Thoracic aorta (tissue), 2 donors: Measurements from ENCODE around the gene IDE. TPM values are rescaled to one million over a fixed set of nuclear protein-coding genes. Genes with fewer than 3 reads are reported as not detected.

Source experiments
- ATAC-seq: fragments of 150-250 bp; one replicate; pipeline ENCODE4 v1.8.0; 2017; ENCODE audit warnings: low read depth; ENCODE audit not compliant: insufficient number of reproducible peaks, low FRiP score
- DNase-seq: peaks from one replicate; pipeline ENCODE4 v3.0.0-alpha.2; 2020; ENCODE audit warnings: low spot score
- H3K27ac ChIP-seq, 2 donors: fragments of 200-600 bp; sonication (generic); 1 replicate in 1 of 2; 2 replicates in 1 of 2; pipeline ENCODE4 v1.5.1; 2016; ENCODE audit warnings: mild to moderate bottlenecking in 2 of 2, moderate library complexity in 2 of 2
- H3K27me3 ChIP-seq: fragments of 200-600 bp; sonication (generic); replicated peaks from 2 replicates; pipeline ENCODE4 v1.6.0; 2016; ENCODE audit warnings: mild to moderate bottlenecking; ENCODE audit not compliant: insufficient read depth
- H3K36me3 ChIP-seq: fragments of 200-600 bp; sonication (generic); one replicate; pipeline ENCODE4 v1.5.1; 2016
- H3K4me1 ChIP-seq, 2 donors: fragments of 200-600 bp; sonication (generic); 1 replicate in 1 of 2; 2 replicates in 1 of 2; pipeline versions ENCODE4 v1.5.1 to v1.6.0; 2016; ENCODE audit warnings: low read depth in 2 of 2, mild to moderate bottlenecking in 1 of 2; ENCODE audit not compliant: control insufficient read depth in 1 of 2
- H3K4me3 ChIP-seq: fragments of 200-600 bp; sonication (generic); 2 replicates; pipeline ENCODE4 v1.5.1; 2016; ENCODE audit warnings: mild to moderate bottlenecking
- H3K9me3 ChIP-seq: fragments of 200-600 bp; sonication (generic); 2 replicates; pipeline ENCODE4 v1.5.1; 2016
- total RNA-seq, 2 donors: library from RNA; depleted of rRNA; stranded (reverse); fragments of >200 nt; gene quantifications; one replicate each; pipeline versions ENCODE4 v1.1.0 to v1.2.3, GENCODE V29; 2016
- TF ChIP-seq, protein P1 (sequence below): fragments of 200-600 bp; sonication (generic); IDR thresholded peaks from one replicate; pipeline ENCODE4 v1.5.1; 2019; ENCODE audit warnings: antibody characterized with exemption

The IDE gene
- total RNA-seq, 2 donors from 2014 or later = 26.0 to 39.1 TPM

DNA sequence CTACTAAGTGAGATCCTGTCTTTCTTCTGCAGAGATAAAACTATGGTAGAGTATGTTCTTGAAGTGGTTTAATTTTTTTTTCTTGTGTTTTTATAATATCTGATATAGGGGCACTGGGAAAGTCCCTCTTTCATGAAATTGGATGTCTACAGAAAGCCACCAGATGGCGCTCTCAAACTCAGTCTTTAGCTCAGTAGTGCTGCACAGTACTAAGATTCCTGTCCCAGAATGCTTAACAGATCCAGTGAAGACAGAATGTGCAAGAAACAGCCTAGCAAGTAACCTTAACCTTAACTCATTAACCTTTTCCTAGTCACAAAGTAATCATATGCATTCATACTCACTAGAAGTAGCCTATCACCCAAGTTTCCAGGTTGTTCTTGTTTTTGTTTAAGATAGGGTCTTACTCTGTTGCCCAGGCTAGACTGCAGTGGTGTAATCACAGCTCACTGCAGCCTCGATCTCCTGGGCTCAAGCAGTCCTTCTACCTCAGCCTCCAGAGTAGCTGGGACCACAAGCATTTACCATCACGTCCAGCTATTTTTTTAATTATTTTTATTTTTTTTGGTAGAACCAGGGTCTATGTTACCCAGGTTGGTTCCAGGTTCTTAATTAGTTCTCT lies 56.7 kb downstream of the IDE start:
- Histone ChIP-seq H3K9me3 (no peaks in the 10 kb centered on the region), H3K36me3 (peaks cover 9% of the 10 kb centered on the region), H3K27me3 (no peaks in the 10 kb centered on the region), H3K4me1 (no peaks in the 10 kb centered on the region), H3K27ac (no peak overlapping the region), H3K4me3 (no peak overlapping the region)
- TF ChIP-seq, protein P1, sequence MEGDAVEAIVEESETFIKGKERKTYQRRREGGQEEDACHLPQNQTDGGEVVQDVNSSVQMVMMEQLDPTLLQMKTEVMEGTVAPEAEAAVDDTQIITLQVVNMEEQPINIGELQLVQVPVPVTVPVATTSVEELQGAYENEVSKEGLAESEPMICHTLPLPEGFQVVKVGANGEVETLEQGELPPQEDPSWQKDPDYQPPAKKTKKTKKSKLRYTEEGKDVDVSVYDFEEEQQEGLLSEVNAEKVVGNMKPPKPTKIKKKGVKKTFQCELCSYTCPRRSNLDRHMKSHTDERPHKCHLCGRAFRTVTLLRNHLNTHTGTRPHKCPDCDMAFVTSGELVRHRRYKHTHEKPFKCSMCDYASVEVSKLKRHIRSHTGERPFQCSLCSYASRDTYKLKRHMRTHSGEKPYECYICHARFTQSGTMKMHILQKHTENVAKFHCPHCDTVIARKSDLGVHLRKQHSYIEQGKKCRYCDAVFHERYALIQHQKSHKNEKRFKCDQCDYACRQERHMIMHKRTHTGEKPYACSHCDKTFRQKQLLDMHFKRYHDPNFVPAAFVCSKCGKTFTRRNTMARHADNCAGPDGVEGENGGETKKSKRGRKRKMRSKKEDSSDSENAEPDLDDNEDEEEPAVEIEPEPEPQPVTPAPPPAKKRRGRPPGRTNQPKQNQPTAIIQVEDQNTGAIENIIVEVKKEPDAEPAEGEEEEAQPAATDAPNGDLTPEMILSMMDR = peak; percentile 64
- no peak for ATAC-seq
- peak; percentile 18 for DNase-seq

DNA sequence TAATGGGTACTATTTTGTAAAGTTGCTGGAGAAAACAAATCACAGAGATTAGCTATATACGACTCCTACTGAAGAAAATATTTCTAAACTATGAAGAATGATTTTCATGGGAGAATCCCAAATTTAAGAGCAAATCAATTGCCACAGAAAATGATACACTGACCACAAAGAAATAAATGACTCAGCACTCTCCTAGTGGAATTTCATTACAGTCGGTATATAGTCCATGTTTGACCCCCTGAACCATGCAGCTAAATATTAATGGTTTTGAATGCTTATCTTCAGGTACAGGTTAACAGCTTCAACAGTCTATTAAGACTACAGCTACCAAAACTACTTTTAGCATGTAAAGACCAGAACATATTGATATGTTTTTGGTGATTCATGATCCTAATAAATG lies 65.0 kb downstream of the IDE start:
- Histone ChIP-seq H3K36me3 (peaks cover 17% of the 10 kb centered on the region), H3K4me3 (no peak overlapping the region), H3K9me3 (no peaks in the 10 kb centered on the region), H3K4me1 (no peaks in the 10 kb centered on the region), H3K27ac (no peak overlapping the region), H3K27me3 (no peaks in the 10 kb centered on the region)
- TF ChIP-seq, protein P1 = no peak
- ATAC-seq = no peak
- DNase-seq = no peak

DNA sequence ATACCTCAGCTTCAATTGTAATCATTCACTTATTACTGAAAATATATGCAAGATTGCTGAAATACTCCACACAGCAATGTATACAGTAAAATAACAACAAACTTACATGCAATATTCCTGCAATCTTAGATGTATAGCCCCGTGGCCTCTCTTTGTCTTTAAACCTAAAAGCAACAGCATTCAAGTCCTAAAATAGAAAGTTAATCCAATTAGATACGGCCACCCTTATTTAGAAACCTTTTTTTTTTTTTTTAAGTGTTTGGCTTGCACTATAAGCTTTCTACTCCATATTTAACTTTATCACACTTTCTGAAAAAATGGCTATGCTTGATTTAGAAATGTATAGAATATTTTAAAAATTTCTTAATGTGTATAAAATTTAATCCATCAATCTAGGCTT lies 67.6 kb downstream of the IDE start:
- Histone ChIP-seq H3K27me3 (no peaks in the 10 kb centered on the region), H3K9me3 (no peaks in the 10 kb centered on the region), H3K4me1 (no peaks in the 10 kb centered on the region), H3K4me3 (no peak overlapping the region), H3K36me3 (peaks cover 13% of the 10 kb centered on the region), H3K27ac (no peak overlapping the region)
- no peak for DNase-seq
- no peak for ATAC-seq
- TF ChIP-seq, protein P1 = no peak

DNA sequence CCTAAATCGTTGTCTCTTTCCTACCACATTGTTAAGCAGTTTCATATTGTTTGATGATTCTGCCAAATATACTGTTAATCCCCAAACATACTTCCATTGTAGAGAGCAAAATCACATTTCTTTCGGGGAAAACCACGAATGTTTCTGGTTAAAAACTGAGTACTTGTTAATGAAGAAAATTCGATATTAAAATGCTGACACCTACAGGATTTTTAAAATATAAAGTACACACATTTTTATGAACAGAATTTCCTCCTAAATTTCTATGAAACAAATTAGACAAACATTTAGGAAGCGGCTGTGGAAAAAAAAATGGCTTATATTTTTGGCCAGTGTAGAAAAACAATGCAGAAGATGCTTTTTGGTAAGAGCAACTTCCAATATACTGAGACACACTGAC lies 68.8 kb downstream of the IDE start:
- no peaks in the 10 kb centered on the region for H3K9me3 ChIP-seq
- no peaks in the 10 kb centered on the region for H3K4me1 ChIP-seq
- no peak overlapping the region for H3K27ac ChIP-seq
- H3K4me3 ChIP-seq = no peak overlapping the region
- no peaks in the 10 kb centered on the region for H3K27me3 ChIP-seq
- H3K36me3 ChIP-seq = peaks cover 16% of the 10 kb centered on the region
- ATAC-seq = no peak
- no peak for DNase-seq
- TF ChIP-seq, protein P1 = no peak

DNA sequence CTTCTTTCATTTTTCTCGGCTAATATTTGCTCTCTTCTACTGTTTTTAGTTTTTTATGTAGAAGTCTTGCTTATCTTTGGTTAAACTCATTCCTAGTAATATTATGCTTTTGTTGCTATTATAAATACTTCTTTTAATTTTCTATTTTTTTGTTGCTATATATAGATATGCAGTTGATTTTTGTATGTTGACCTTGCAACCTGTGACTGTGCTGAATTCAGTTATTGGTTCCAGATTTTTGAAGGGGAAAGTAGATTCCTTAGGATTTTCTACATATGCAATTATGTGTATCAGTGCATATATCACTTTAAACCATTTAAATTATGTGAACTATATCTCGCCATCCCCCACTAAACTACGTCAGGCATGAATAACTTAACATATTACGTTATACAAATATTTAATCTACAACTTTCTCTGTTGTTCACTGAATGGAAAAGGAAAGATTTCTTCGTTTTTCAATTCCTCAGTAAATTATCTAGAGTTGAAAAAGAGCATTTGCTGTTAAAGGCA lies 71.5 kb downstream of the IDE start:
- H3K4me1 ChIP-seq = no peaks in the 10 kb centered on the region
- H3K27ac ChIP-seq = no peak overlapping the region
- H3K4me3 ChIP-seq = no peak overlapping the region
- no peaks in the 10 kb centered on the region for H3K27me3 ChIP-seq
- DNase-seq (no peak), ATAC-seq (no peak)
- TF ChIP-seq, protein P1 = no peak
- peaks cover 14% of the 10 kb centered on the region for H3K36me3 ChIP-seq
- H3K9me3 ChIP-seq = no peaks in the 10 kb centered on the region
